ENCODE data around the gene ALDH1A2.

ALDH1A2 gene

GRCh38 chr15:57931570-57931969 lies 133.9 kb downstream of the ALDH1A2 start:
- no peak for DNase-seq

GRCh38 chr15:57927091-57927631 lies 138.3 kb downstream of the ALDH1A2 start:
- DNase-seq, result no peak

GRCh38 chr15:57925650-57926049 lies 139.9 kb downstream of the ALDH1A2 start:
- DNase-seq, result no peak

- DNase-seq, result no peak
Observed at GRCh38 chr15:57924598-57924997, 140.9 kb downstream of the ALDH1A2 start.

- no peak for DNase-seq
Observed at GRCh38 chr15:57923750-57924149, 141.8 kb downstream of the ALDH1A2 start.

GRCh38 chr15:57923306-57923705 lies 142.2 kb downstream of the ALDH1A2 start:
- DNase-seq, result no peak

GRCh38 chr15:57922776-57923175 lies 142.7 kb downstream of the ALDH1A2 start:
- no peak for DNase-seq

GRCh38 chr15:57921371-57921770 lies 144.1 kb downstream of the ALDH1A2 start:
- no peak for DNase-seq

GRCh38 chr15:57920911-57921310 lies 144.6 kb downstream of the ALDH1A2 start:
- no peak for DNase-seq

GRCh38 chr15:57919754-57920153 lies 145.8 kb downstream of the ALDH1A2 start:
- no peak for DNase-seq

- DNase-seq, result no peak
Observed at GRCh38 chr15:57917998-57918397, 147.5 kb downstream of the ALDH1A2 start.

GRCh38 chr15:57916695-57917094 lies 148.8 kb downstream of the ALDH1A2 start:
- no peak for DNase-seq

GRCh38 chr15:57915827-57916531 lies 149.5 kb downstream of the ALDH1A2 start:
- DNase-seq, result no peak

GRCh38 chr15:57914350-57915055 lies 151.0 kb downstream of the ALDH1A2 start:
- DNase-seq, result peak; percentile 10

- DNase-seq, result no peak
Observed at GRCh38 chr15:57911247-57911646, 154.3 kb downstream of the ALDH1A2 start.

- no peak for DNase-seq
Observed at GRCh38 chr15:57910672-57911071, 154.8 kb downstream of the ALDH1A2 start.

GRCh38 chr15:57909388-57909787 lies 156.1 kb downstream of the ALDH1A2 start:
- no peak for DNase-seq

GRCh38 chr15:57903626-57904025 lies 161.9 kb downstream of the ALDH1A2 start:
- DNase-seq, result no peak
